Nephron (organoid): ENCODE data around the gene MRPS2.

Experiments used
- H3K27ac Mint-ChIP-seq, 3 experiments: 2 replicates each; pipeline ENCODE4 v1.8.0; 2020; ENCODE audit warnings: mixed read lengths in 3 of 3, mild to moderate bottlenecking in 2 of 3, moderate library complexity in 1 of 3
- H3K27me3 Mint-ChIP-seq: 2 replicates; pipeline ENCODE4 v1.8.0; 2021; ENCODE audit warnings: low read depth, mild to moderate bottlenecking, moderate library complexity, mixed read lengths
- H3K36me3 Mint-ChIP-seq: 2 replicates; pipeline ENCODE4 v1.8.0; 2020; ENCODE audit warnings: low read depth, mixed read lengths
- H3K4me1 Mint-ChIP-seq: 2 replicates; pipeline ENCODE4 v1.8.0; 2020; ENCODE audit warnings: mixed read lengths
- H3K4me3 Mint-ChIP-seq, 3 experiments: 2 replicates each; pipeline ENCODE4 v1.8.0; 2020; ENCODE audit warnings: mild to moderate bottlenecking in 3 of 3, mixed read lengths in 3 of 3, moderate library complexity in 2 of 3
- H3K9me3 Mint-ChIP-seq: 2 replicates; pipeline ENCODE4 v1.8.0; 2020; ENCODE audit warnings: mixed read lengths
- TF ChIP-seq, protein P1 (sequence below), 3 experiments: fragments of 200-600 bp; sonication (generic); IDR thresholded peaks; one replicate each; pipeline ENCODE4 v1.5.0; 2021; ENCODE audit warnings: antibody characterized with exemption in 3 of 3; ENCODE audit not compliant: unreplicated experiment in 3 of 3

MRPS2 gene

DNA sequence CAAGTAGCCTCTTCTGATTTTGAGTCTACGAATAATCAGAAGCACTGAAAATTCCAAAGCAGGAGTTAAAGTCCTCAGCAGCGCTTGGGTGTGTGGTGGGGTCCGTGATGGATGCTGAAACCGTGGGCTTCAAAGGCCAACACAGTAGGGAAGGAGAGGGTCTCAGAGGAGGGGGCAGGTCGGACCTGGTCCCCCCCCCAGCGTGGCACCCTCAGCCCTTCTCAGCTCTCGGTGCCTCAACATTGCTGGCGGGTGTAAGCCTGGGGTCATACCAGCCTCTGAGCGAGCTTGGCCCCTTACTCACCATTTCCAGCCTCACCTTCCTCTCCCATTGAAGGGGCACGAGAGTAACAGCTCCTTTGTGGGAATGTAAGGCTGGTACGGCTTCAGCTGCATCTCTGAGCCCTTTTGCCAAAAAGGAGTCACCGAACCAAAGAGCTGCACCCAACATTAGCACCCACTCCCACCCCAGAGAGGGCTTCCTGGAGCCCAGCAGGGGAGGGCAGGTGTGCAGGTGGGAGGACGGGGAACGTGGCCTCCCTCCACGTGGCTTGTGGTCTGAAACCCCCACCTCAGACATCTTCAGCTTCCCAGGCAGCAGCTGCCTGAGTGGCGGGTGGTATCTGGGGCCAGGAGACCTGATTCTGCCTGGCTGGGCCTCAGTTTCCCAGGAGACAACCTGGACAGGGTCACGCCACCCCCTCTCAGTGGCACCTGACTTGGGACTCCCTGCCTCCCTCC, 14.0 kb downstream of the MRPS2 start:
- Mint-ChIP-seq H3K4me3 (no peak overlapping the region), H3K27me3 (peaks cover 10% of the 10 kb centered on the region), H3K36me3 (no peaks in the 10 kb centered on the region), H3K9me3 (peaks cover 3% of the 10 kb centered on the region), H3K4me1 (no peaks in the 10 kb centered on the region), H3K27ac (no peak overlapping the region)
- TF ChIP-seq, protein P1, sequence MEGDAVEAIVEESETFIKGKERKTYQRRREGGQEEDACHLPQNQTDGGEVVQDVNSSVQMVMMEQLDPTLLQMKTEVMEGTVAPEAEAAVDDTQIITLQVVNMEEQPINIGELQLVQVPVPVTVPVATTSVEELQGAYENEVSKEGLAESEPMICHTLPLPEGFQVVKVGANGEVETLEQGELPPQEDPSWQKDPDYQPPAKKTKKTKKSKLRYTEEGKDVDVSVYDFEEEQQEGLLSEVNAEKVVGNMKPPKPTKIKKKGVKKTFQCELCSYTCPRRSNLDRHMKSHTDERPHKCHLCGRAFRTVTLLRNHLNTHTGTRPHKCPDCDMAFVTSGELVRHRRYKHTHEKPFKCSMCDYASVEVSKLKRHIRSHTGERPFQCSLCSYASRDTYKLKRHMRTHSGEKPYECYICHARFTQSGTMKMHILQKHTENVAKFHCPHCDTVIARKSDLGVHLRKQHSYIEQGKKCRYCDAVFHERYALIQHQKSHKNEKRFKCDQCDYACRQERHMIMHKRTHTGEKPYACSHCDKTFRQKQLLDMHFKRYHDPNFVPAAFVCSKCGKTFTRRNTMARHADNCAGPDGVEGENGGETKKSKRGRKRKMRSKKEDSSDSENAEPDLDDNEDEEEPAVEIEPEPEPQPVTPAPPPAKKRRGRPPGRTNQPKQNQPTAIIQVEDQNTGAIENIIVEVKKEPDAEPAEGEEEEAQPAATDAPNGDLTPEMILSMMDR (IDR thresholded peaks at IDR 0.05; ENCODE audit: unreplicated experiment in 3 of 3) = no peak

DNA sequence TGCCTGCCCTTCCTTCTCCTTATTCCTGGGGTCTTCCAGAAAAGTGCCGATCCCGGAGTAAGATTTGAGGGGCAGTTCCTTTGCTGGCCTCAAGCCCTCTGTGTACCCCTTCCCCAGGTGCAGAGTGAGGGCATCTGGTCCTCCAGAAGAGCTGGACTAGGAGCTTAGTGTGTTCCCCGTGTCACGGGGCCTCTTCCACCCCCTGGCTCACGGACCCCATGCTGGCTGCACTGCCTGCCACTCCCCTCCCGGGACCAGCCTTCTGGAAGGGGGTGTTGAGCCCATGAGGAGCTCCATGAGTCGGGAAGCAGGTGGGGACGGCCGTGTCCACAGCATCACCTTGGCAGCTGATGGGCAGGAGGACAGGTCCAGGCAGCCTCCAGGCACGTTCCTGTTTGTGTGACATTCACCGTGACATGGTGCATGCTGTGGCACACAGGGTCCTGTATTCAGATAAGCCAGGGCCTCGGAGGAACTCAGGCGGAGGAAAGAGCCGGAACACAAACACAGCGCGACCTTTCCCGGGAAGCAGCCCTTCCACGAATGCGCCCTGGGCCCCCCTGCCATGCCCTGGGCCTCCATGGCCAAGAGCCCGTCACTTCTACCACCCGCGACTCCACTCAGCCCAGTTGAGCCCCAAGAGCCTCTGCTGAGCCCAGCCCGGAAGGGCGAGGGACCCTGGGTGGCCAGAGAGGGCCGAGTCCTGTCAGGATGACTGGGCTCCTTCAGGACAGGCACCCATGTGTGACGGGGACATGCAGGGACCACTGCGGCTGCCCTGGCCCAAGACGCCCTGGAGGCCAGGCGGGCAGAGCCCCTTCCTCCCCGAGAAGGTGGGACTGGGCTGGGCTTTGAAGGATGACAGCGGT, 14.8 kb downstream of the MRPS2 start:
- Mint-ChIP-seq H3K9me3 (peaks cover 2% of the 10 kb centered on the region), H3K4me3 (no peak overlapping the region), H3K4me1 (no peaks in the 10 kb centered on the region)

DNA sequence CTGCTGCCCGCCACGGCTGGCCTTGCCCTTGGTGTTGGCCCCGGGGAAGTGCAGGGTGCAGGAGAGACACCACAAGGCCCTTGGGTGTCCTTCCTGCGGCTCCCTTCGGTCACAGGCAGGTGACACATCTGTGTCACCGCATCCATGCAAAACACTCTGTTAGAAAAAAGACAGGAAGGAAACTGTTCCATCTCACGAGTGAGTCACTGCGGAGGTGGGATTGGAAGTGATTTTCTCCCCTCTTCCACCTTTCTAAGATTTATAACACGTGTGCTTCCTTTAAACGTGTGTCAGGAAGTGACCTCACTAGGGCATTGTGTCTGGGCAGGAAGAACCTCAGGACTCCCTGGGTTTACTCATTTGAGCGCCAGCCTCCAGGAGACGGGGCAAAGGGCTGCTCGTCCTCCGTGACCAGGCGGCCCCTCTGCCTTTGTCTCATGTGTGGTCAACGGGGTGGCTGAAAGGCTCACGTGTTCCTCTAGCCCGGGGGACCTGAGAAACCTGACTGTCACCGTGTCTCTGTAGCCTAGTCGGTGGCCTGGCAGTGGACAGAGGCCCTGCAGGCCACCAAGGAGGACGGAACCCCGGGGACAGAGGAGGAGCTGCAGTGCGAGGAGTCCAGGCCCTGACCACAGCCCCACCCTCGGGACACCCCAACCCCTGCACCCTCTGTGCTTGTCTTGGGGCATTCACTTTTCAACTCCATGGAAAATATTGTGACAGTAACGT, 15.8 kb downstream of the MRPS2 start:
- H3K27ac Mint-ChIP-seq = peak overlapping the region in 1 of 3 experiments; percentile 30
- TF ChIP-seq, protein P1 (IDR thresholded peaks at IDR 0.05; ENCODE audit: unreplicated experiment in 3 of 3) = no peak

More for the DNA sequence above, 14.8 kb downstream of the MRPS2 start:
- Mint-ChIP-seq H3K36me3 (no peaks in the 10 kb centered on the region), H3K27me3 (peaks cover 6% of the 10 kb centered on the region), H3K27ac (no peak overlapping the region)
- TF ChIP-seq, protein P1 (IDR thresholded peaks at IDR 0.05; ENCODE audit: unreplicated experiment in 3 of 3) = no peak

DNA sequence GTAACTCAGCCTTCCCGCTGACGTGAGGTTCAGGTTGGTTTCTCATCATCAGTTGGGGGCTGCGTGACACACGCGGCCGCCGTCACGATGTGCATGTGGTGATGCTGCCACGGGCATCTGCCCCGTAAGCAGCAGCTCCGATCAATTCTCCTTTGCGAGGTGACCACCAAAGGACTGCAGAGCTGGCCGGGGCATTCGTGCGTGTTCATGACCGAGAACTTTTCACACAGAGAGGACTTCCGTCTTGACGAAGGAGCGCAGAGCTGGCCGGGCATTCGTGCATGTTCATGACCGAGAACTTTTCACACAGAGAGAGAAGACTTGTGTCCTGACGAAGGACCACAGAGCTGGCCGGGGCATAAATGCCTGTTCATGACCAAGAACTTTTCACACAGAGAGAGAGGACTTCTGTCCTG, 16.9 kb downstream of the MRPS2 start:
- H3K36me3 Mint-ChIP-seq = no peaks in the 10 kb centered on the region
- H3K4me3 Mint-ChIP-seq = no peak overlapping the region
- H3K9me3 Mint-ChIP-seq = no peaks in the 10 kb centered on the region
- no peaks in the 10 kb centered on the region for H3K4me1 Mint-ChIP-seq
- peak overlapping the region in 1 of 3 experiments; percentile 69 for H3K27ac Mint-ChIP-seq
- H3K27me3 Mint-ChIP-seq = peaks cover 14% of the 10 kb centered on the region
- TF ChIP-seq, protein P1 (IDR thresholded peaks at IDR 0.05; ENCODE audit: unreplicated experiment in 3 of 3) = no peak

More for the DNA sequence above, 15.8 kb downstream of the MRPS2 start:
- Mint-ChIP-seq H3K27me3 (peaks cover 11% of the 10 kb centered on the region), H3K4me3 (no peak overlapping the region), H3K36me3 (no peaks in the 10 kb centered on the region), H3K9me3 (no peaks in the 10 kb centered on the region), H3K4me1 (no peaks in the 10 kb centered on the region)

DNA sequence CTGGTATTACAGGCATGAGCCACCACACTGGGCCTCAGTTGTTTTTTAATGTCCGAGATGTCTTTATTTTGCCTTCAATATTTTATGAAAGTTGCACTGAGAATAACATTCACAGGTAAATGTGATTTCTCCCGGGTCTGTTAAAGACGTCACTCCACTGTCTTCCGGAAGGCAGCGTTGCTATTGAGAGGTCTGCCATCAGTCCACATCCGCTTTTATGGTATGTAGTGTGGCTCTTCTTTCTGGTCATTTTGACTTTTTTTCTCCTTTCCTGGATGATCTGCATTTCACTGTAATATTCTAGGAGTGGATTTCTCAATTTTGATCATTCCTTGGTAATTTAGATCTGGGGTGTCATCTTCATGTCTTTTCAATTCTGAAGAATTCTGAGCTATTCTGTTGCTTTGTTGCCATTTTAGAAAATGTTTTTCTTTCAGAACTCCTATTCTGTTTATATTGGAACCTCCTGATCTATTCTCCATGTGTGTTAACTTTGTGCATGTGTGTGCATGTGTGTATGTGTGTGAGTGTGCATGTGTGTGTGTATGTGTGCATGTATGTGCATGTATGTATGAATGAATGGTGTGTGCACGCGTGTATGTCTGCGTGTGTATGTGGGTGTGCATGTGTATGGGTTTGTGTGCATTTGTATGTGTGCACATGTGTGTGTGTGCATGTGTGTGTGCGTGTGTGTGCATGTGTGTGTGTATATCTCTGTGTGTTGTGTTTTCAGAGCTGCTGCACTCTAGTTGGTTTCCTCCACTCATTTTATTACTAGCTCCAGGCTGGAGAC, 18.9 kb downstream of the MRPS2 start:
- TF ChIP-seq, protein P1 (IDR thresholded peaks at IDR 0.05; ENCODE audit: unreplicated experiment in 3 of 3) = no peak
- Mint-ChIP-seq H3K4me3 (no peak overlapping the region), H3K27ac (no peak overlapping the region), H3K36me3 (no peaks in the 10 kb centered on the region), H3K27me3 (peaks cover 13% of the 10 kb centered on the region), H3K4me1 (no peaks in the 10 kb centered on the region), H3K9me3 (no peaks in the 10 kb centered on the region)
